Activated CD4-positive, alpha-beta T cell treated with anti-CD3 and anti-CD28 coated beads for 24 hours (primary cell): ENCODE data around the gene CNPY1.
"Not testable (repeated sequence)": the region's sequence is repeated elsewhere in the genome, so short reads cannot be mapped to it uniquely, and the experiment has no call there.

ENCODE experiments used
- DNase-seq, 2 donors: peaks; one replicate each; pipeline ENCODE4 v3.0.0-alpha.2; 2020; ENCODE audit warnings: low read depth in 2 of 2

The CNPY1 gene

DNA sequence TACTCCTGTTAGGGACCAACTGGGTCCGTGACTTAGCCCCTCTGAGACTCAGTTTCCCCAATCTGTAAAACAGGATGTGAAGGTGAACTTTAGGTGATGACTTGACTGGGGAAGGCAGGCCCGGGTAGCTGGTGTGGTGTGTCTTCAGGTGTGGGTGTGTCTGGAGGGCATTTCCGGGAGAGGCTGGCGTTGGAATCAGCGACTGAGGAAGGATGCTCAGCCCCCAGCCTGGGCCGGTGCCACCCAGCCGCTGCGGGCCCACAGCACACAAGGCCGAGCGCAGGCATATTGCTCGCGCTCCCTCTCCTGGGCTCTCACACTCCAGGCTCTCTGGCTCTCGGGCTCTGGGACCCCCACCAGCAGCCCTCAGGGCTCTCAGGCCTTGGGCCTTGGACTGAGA lies 31.7 kb upstream of the CNPY1 start:
- no peak for DNase-seq

- DNase-seq: no peak
These were observed 31.1 kb upstream of the CNPY1 start for GRCh38 chr7:155577509-155577905.

DNA sequence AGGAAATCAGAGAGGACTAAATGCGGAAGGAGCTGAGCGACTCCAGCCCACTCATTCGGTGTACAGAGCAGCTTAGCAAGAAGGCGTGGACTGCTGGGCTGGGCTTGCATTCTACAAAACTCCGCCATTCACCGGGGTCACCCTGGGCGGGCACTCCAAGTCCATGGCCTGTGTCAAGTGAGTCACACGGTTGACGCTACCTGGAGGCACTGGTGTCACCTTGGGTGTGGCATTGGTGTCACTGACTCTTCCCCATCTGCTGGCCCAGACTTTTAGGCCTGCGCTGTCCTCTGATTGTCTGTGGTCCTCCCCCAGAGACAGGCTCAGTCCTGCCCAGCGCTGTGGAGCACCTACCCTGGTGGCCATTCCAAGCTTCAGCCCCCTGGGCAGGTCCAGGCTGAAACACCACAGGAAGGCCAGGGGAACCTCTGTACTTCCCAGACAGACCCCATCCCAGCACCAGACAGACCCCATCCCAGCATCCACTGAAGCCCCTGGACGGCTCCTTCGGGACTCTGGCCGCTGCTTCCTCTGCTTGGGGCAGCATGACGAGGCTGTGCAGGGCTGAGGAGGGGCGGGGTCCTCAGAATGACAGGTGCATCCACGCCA lies 30.6 kb upstream of the CNPY1 start:
- no peak for DNase-seq

- no peak for DNase-seq
These were observed 30.1 kb upstream of the CNPY1 start for GRCh38 chr7:155576416-155576815.

GRCh38 chr7:155574556-155575290 lies 28.4 kb upstream of the CNPY1 start:
- DNase-seq: no peak

- DNase-seq: no peak
These were observed 25.4 kb upstream of the CNPY1 start for GRCh38 chr7:155571581-155572345.

- DNase-seq: no peak
These were observed 24.6 kb upstream of the CNPY1 start for GRCh38 chr7:155570991-155571390.

DNA sequence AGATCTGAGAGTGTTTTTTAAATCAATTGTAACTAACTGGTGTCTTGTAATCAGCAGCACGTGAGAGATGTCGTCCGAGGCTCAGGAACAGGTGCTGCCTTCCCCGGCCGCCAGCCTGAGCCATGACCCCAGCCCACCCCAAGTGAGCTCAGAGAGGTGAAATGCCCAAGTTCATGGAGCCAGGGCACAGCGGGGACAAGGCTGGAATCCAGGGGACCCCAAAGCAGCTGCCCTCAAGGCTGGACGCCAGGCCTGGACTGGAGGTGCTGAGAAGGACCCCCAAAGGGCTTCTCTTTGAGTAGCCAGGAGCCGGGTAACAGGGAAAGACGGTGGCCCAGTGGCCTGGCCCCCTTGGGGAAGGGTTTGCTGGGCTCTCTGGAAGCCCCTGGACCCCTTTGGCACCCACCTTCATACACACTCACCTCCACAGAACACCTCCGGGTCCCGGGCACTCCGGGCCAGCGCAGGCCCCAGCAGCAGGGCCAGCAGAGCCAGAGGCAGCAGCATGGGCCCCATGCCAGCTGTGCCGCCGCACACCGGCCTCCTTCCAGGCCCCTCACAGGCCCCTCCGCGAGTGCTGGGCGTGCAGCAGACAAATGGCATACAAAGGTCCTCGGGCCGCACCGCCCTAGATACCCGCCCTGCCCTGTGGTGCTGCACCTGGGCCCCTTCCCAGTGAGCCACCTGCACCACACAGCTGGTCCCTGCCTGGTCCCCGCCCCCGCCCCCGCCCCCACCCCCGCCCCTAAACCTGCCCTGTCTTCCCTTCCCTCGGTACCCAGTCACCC lies 24.0 kb upstream of the CNPY1 start:
- no peak for DNase-seq

GRCh38 chr7:155569681-155570080 lies 23.3 kb upstream of the CNPY1 start:
- DNase-seq: no peak

DNA sequence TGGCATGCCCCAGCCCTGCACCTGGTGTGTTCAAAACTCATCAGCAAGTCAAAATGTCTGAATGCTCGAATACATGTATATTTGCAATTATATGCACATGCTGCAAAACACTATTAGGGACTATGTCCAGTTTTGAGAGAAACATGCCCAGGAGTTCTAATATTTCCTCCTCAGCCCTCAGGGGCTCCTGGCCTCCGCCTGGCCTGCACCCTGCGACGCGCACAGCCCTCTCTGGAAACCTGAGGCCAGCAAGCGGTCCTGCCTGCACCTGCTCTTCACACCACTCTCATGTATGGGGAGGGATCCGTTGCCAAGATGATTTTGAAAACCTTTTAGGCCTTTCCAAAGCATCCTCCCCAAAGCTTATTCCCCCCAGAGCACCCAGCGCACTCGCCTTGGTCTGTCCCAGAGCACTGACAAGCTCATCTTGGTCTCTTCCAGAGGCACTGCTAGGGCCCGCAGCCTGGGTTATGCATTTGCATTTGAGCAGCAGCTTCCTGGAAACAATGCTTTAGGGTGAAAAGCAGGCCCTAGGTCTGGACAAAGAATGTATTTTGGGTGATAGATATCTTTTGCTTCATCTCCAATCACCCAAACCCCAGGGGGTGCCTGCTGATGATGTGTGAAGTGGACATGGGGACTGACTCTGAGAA lies 22.6 kb upstream of the CNPY1 start:
- no peak for DNase-seq

DNA sequence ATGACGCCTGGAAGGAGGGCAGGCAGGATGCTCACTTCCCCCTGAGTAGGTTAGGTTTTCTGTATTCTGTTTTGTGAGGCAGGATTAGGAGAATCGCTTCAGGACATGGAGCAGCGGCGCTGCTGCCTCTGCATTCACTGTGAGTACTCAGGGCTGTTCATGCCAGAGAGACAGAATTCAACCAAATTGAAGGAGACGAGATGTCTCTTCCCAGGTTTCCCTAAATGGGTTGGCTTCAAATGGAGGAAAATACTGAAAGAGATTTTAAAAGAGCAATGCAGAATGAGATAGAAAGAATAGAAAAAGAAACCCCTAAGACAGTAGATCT lies 21.9 kb upstream of the CNPY1 start:
- DNase-seq: no peak

- DNase-seq: no peak
These were observed 21.4 kb upstream of the CNPY1 start for GRCh38 chr7:155567646-155568332.

GRCh38 chr7:155566011-155566836 lies 19.9 kb upstream of the CNPY1 start:
- no peak for DNase-seq

DNA sequence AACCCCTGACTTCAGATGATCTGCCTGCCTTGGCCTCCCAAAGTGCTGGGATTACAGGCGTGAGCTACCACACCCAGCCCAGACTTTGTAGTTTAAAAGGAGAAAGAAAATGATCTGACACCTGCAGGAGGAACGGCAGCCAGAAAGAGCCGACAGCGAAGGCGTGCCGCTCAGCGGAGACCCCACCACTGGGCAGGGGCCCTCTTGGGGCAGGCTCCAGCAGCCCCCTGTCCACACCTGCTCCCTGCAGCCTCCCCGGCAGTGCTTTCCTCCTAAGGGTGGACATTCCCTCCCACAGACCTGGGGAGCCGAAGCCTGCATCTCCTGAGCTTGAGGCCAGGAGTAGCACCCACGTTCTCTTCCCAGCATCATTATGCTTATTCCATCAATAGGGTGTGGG lies 19.2 kb upstream of the CNPY1 start:
- DNase-seq: no peak

GRCh38 chr7:155562976-155563375 lies 16.6 kb upstream of the CNPY1 start:
- DNase-seq: not testable (repeated sequence)

- no peak for DNase-seq
These were observed 15.7 kb upstream of the CNPY1 start for GRCh38 chr7:155562106-155562505.

DNA sequence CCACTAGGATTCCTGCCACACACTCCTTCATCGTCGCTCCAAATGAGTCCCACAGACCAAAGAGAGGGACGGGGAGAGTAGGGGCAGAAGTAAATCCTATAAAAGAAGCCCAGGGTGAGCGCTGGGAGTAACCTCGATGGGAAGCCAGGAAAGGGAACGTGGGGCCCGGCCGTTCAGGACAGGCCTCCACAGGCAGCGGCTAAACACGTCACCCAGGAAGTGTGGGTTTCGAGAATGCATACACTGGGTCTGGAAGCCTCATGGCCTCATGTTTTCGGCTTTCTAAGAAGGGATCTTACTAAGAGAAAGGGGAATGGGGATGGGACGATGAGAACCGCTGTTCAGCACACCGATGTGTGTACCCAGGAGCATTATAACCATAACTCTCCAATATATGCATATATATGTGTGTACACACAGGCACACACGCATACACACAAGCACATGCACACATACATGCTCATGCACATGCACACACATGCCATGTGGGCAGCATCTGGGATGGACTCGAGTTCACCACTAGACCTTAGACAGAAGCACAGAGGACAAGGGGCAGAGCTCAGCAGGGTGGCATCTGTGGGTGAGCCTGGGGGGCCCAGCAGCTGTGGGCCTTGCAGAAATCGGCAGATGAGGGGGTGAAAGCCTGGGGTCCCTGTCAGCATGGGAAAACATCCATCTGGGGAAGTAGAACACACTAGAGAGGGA lies 14.8 kb upstream of the CNPY1 start:
- no peak for DNase-seq

GRCh38 chr7:155560196-155560885 lies 14.0 kb upstream of the CNPY1 start:
- no peak for DNase-seq

DNA sequence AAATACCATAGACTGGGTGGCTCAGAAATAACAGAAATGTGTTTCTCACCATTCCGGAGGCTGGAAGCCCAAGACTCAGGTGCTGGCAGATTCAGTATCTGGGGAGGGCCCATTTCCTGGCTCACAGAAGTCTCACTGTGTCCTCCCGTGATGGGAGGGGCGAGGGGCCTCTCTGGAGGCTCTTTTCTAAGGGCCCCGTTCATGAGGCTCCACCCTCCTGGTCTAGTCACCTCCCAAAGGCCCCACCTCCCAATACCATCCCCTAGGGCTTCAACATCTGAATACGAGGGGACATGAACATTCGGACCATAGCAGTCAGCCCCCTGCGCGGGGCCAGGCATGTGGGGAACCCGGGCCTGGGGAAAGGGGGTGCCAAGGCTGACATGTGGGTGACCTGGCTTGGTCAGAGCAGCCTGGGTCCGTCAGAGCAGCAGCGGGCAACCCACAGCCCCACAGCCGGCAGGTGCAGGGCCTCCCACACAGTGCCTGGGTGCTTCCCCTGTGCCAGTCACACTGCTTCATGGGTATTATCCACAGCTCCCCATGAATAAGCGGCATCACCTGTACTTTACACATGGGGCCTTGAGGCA lies 13.3 kb upstream of the CNPY1 start:
- no peak for DNase-seq
